ENCODE data around the gene CCER1. TPM values are rescaled to one million over a fixed set of nuclear protein-coding genes. Genes with fewer than 3 reads are reported as not detected.
"Not testable (repeated sequence)": the region's sequence is repeated elsewhere in the genome, so short reads cannot be mapped to it uniquely, and the experiment has no call there.

The CCER1 gene
- total and polyA plus RNA-seq, 2 experiments from 2014 or later, result not detected

- Mint-ChIP-seq H3K27me3 (ENCODE audit: insufficient read depth, low read depth, poor library complexity) (peaks cover 44% of the 10 kb centered on the region), H3K4me1 (peaks cover 20% of the 10 kb centered on the region), H3K9me3 (peaks cover 35% of the 10 kb centered on the region), H3K4me3 (no peak overlapping the region), H3K36me3 (ENCODE audit: low read depth) (peaks cover 16% of the 10 kb centered on the region; the same call in 2 of the 3 replicates), H3K27ac (no peak overlapping the region)
- peaks cover 4% of the 10 kb centered on the region for H4K20me1 ChIP-seq (replicated peaks; ENCODE audit: insufficient read depth)
- ATAC-seq (no peak), DNase-seq (ENCODE audit: low spot score) (no peak)
- no peaks in the 10 kb centered on the region; the same call in 1 of the 2 replicates for H3K36me3 ChIP-seq (ENCODE audit: insufficient read depth)
- TF ChIP-seq JUNB (IDR thresholded peaks at IDR 0.05; ENCODE audit: unreplicated experiment) (no peak), CTCF (conservative IDR thresholded peaks at IDR 0.05; ENCODE audit: low read depth in 2 of 2) (peak in 1 of 2 experiments; percentile 52; a peak in 2 of 4 replicates)
- H3K9me2 ChIP-seq (ENCODE audit: insufficient read depth), result peaks cover 7% of the 10 kb centered on the region; the same call in 1 of the 2 replicates
- H3F3A ChIP-seq (replicated peaks; ENCODE audit: low read depth), result 0 out of 2 replicates have a peak, but pooled peaks cover 5% of the 10 kb centered on the region
- peaks cover 16% of the 10 kb centered on the region for H3K4me1 ChIP-seq (ENCODE audit: insufficient read depth)
- H3K4me2 ChIP-seq, result no peak overlapping the region
- peaks cover 64% of the 10 kb centered on the region for H3K27me3 ChIP-seq (ENCODE audit: insufficient read depth)
- H3K79me2 ChIP-seq (replicated peaks; ENCODE audit: insufficient read depth), result no peaks in the 10 kb centered on the region
- no peak overlapping the region for H3K4me3 ChIP-seq
- H2AFZ ChIP-seq, result no peak overlapping the region
- H3K27ac ChIP-seq (ENCODE audit: low read depth), result no peak overlapping the region
These were observed 32.5 kb upstream of the CCER1 start for GRCh38 chr12:90987520-90987919.

DNA sequence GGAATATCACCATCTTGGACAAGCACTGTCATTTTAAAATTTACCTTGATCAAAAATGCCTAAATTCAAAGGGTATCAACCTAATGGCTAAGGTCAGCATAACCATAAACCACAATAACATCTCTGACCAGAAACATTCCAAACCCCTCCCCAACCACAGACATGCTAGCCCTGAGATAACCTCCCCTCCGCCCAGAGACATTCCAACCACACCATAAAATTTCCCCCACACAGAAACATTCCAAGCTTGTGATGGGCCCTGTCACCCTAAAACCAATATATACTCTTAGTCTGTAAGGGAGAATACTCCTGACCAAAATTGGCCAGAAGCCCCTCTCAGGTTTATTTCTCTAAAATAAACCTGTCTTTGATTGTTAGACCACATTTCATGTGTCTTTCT, 32.1 kb upstream of the CCER1 start:
- no peak overlapping the region for H2AFZ ChIP-seq
- no peak for TF ChIP-seq ZNF462 (CRISPR knock-in tag; IDR thresholded peaks at IDR 0.05)
- TF ChIP-seq EZH2 (IDR thresholded peaks at IDR 0.05; ENCODE audit: low read depth, unreplicated experiment), result no peak
- no peak for TF ChIP-seq CREB1 (CRISPR knock-in tag; IDR thresholded peaks at IDR 0.05; ENCODE audit: low read depth)
- no peak for TF ChIP-seq ZNF331 (CRISPR knock-in tag; IDR thresholded peaks at IDR 0.05; ENCODE audit: low read depth)
- peaks cover 16% of the 10 kb centered on the region for H3K4me1 ChIP-seq (ENCODE audit: insufficient read depth)
- peaks cover 7% of the 10 kb centered on the region; the same call in 1 of the 2 replicates for H3K9me2 ChIP-seq (ENCODE audit: insufficient read depth)
- H3K36me3 ChIP-seq (ENCODE audit: insufficient read depth), result no peaks in the 10 kb centered on the region; the same call in 1 of the 2 replicates
- H3K9me3 Mint-ChIP-seq, result peaks cover 31% of the 10 kb centered on the region
- H3K4me3 Mint-ChIP-seq, result no peak overlapping the region
- no peak overlapping the region for H3K27ac ChIP-seq (ENCODE audit: low read depth)
- H3K36me3 Mint-ChIP-seq (ENCODE audit: low read depth), result peaks cover 15% of the 10 kb centered on the region; the same call in 2 of the 3 replicates
- no peak overlapping the region for H3K27ac Mint-ChIP-seq
- 0 out of 2 replicates have a peak, but pooled peaks cover 5% of the 10 kb centered on the region for H3F3A ChIP-seq (replicated peaks; ENCODE audit: low read depth)
- no peak overlapping the region for H3K4me3 ChIP-seq
- peaks cover 4% of the 10 kb centered on the region for H4K20me1 ChIP-seq (replicated peaks; ENCODE audit: insufficient read depth)
- H3K79me2 ChIP-seq (replicated peaks; ENCODE audit: insufficient read depth), result no peaks in the 10 kb centered on the region
- no peak overlapping the region for H3K4me2 ChIP-seq
- peaks cover 69% of the 10 kb centered on the region for H3K27me3 ChIP-seq (ENCODE audit: insufficient read depth)
- H3K4me1 Mint-ChIP-seq, result peaks cover 20% of the 10 kb centered on the region
- DNase-seq (ENCODE audit: low spot score) (no peak), ATAC-seq (no peak)
- peaks cover 49% of the 10 kb centered on the region for H3K27me3 Mint-ChIP-seq (ENCODE audit: insufficient read depth, low read depth, poor library complexity)

DNA sequence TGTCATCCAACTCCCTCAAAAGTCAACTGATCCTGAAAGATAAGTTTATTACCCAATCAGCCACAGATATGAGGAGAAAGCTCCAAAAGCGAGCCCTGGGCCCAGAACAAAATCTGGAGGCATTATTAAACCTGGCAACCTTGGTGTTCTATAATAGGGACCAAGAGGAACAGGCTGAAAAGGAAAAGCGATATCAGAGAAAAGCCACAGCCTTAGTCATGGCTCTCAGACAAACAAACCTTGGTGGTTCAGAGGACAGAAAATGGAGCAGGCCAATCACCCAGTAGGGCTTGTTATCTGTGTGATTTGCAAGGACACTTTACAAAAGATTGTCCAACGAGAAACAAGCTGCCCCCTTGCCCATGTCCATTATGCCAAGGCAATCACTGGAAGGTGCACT, 30.4 kb upstream of the CCER1 start:
- not testable (repeated sequence) for H3K27ac Mint-ChIP-seq; H3K4me3 ChIP-seq; H2AFZ ChIP-seq; H3K79me2 ChIP-seq (replicated peaks; ENCODE audit: insufficient read depth); H3K4me3 Mint-ChIP-seq; H3K4me2 ChIP-seq; H3K27ac ChIP-seq (ENCODE audit: low read depth); H3F3A ChIP-seq (replicated peaks; ENCODE audit: low read depth); H3K9me2 ChIP-seq (ENCODE audit: insufficient read depth); DNase-seq (ENCODE audit: low spot score); H3K36me3 ChIP-seq (ENCODE audit: insufficient read depth); H3K36me3 Mint-ChIP-seq (ENCODE audit: low read depth); H4K20me1 ChIP-seq (replicated peaks; ENCODE audit: insufficient read depth); ATAC-seq
- Mint-ChIP-seq H3K4me1 (peaks cover 20% of the 10 kb centered on the region), H3K9me3 (peaks cover 21% of the 10 kb centered on the region), H3K27me3 (ENCODE audit: insufficient read depth, low read depth, poor library complexity) (peaks cover 54% of the 10 kb centered on the region)
- Histone ChIP-seq H3K27me3 (ENCODE audit: insufficient read depth) (peaks cover 86% of the 10 kb centered on the region), H3K4me1 (ENCODE audit: insufficient read depth) (peaks cover 16% of the 10 kb centered on the region)
